Measurements from ENCODE around the gene CYP2S1. TPM values are rescaled to one million over a fixed set of nuclear protein-coding genes. Genes with fewer than 3 reads are reported as not detected.
"Not testable (repeated sequence)": the region's sequence is repeated elsewhere in the genome, so short reads cannot be mapped to it uniquely, and the experiment has no call there.

Gene CYP2S1
- total RNA-seq, 1 donor from 2014 or later: not detected

DNA sequence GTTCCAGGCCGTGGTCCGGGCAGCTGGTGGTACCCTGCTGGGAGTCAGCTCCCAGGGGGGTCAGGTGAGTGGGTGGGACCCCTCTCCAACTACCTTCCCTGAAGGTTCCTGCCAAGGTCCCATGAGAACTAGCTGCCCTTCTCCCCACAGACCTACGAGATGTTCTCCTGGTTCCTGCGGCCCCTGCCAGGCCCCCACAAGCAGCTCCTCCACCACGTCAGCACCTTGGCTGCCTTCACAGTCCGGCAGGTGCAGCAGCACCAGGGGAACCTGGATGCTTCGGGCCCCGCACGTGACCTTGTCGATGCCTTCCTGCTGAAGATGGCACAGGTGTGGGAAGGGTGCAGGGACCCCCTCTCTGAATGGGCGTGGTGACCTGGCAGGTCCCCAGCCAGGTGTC, 5.5 kb downstream of the CYP2S1 start:
- DNase-seq (ENCODE audit: low spot score): no peak
- H3K36me3 Mint-ChIP-seq (ENCODE audit: low read depth): no peaks in the 10 kb centered on the region

DNA sequence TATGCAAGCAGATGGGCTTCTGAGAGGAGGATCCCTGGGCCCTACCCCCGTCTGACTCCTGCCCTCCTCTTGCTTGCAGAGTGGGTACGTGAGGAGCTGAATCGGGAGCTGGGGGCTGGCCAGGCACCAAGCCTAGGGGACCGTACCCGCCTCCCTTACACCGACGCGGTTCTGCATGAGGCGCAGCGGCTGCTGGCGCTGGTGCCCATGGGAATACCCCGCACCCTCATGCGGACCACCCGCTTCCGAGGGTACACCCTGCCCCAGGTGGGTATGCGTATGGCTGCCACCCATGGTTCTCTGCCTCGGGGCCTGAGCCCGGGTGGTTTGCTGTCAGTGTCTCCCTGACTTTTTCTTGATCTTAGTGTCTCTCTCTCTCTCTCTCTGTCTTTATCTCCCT, 10.4 kb downstream of the CYP2S1 start:
- TF ChIP-seq CTCF (IDR thresholded peaks at IDR 0.05): no peak
- DNase-seq (ENCODE audit: low spot score): no peak
- Mint-ChIP-seq H3K27ac (ENCODE audit: unreplicated experiment) (no peak overlapping the region), H3K4me3 (ENCODE audit: unreplicated experiment) (no peak overlapping the region), H3K27me3 (ENCODE audit: low read depth) (peaks cover 3% of the 10 kb centered on the region), H3K36me3 (ENCODE audit: low read depth) (no peaks in the 10 kb centered on the region), H3K4me1 (ENCODE audit: low read depth) (peaks cover 5% of the 10 kb centered on the region), H3K9me3 (ENCODE audit: low read depth) (no peaks in the 10 kb centered on the region)

More for the DNA sequence above, 5.5 kb downstream of the CYP2S1 start:
- TF ChIP-seq CTCF (IDR thresholded peaks at IDR 0.05): no peak
- Mint-ChIP-seq H3K4me3 (ENCODE audit: unreplicated experiment) (no peak overlapping the region), H3K27me3 (ENCODE audit: low read depth) (peaks cover 13% of the 10 kb centered on the region), H3K4me1 (ENCODE audit: low read depth) (peaks cover 8% of the 10 kb centered on the region), H3K9me3 (ENCODE audit: low read depth) (no peaks in the 10 kb centered on the region), H3K27ac (ENCODE audit: unreplicated experiment) (no peak overlapping the region)

DNA sequence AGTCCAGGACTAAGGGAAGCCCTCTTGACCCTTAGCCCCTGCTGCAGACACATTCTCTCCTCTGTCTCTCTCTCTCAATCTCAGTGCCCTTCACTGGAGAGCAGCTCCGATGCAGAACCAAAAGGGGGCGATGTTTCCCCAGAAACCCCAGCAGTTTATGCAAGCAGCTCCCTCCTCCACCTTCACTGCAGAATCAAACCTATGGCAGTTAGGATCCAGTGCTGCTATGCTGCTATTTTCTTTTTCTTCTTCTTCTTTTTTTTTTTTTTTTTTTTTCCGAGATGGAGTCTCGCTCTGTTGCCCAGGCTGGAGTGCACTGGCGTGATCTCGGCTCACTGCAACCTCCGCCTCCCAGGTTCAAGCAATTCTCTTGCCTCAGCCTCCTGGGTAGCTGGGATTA, 11.3 kb downstream of the CYP2S1 start:
- not testable (repeated sequence) for H3K27me3 Mint-ChIP-seq (ENCODE audit: low read depth); DNase-seq (ENCODE audit: low spot score); H3K36me3 Mint-ChIP-seq (ENCODE audit: low read depth); H3K4me3 Mint-ChIP-seq (ENCODE audit: unreplicated experiment); H3K9me3 Mint-ChIP-seq (ENCODE audit: low read depth); H3K4me1 Mint-ChIP-seq (ENCODE audit: low read depth); H3K27ac Mint-ChIP-seq (ENCODE audit: unreplicated experiment)
- peak; percentile 87 for TF ChIP-seq CTCF (IDR thresholded peaks at IDR 0.05)

DNA sequence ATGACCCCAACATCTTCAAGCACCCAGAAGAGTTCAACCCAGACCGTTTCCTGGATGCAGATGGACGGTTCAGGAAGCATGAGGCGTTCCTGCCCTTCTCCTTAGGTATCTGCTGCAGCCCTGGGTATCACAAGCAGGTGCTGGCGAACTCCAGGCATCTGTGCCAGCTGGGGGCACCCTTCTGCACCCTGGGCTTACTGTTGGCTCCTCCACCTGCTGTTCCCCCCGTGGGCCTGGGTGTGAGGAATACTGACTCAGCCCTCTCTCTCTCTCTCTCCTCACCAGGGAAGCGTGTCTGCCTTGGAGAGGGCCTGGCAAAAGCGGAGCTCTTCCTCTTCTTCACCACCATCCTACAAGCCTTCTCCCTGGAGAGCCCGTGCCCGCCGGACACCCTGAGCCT, 13.0 kb downstream of the CYP2S1 start:
- H3K27ac Mint-ChIP-seq (ENCODE audit: unreplicated experiment): no peak overlapping the region
- no peak overlapping the region for H3K4me3 Mint-ChIP-seq (ENCODE audit: unreplicated experiment)
- no peak for TF ChIP-seq CTCF (IDR thresholded peaks at IDR 0.05)
- no peak for DNase-seq (ENCODE audit: low spot score)
- H3K4me1 Mint-ChIP-seq (ENCODE audit: low read depth): no peaks in the 10 kb centered on the region
- no peaks in the 10 kb centered on the region for H3K27me3 Mint-ChIP-seq (ENCODE audit: low read depth)
- no peaks in the 10 kb centered on the region for H3K9me3 Mint-ChIP-seq (ENCODE audit: low read depth)
- H3K36me3 Mint-ChIP-seq (ENCODE audit: low read depth): no peaks in the 10 kb centered on the region

- Mint-ChIP-seq H3K27ac (ENCODE audit: unreplicated experiment) (no peak overlapping the region), H3K36me3 (ENCODE audit: low read depth) (no peaks in the 10 kb centered on the region), H3K9me3 (ENCODE audit: low read depth) (no peaks in the 10 kb centered on the region), H3K4me1 (ENCODE audit: low read depth) (no peaks in the 10 kb centered on the region), H3K27me3 (ENCODE audit: low read depth) (no peaks in the 10 kb centered on the region), H3K4me3 (ENCODE audit: unreplicated experiment) (no peak overlapping the region)
- no peak for DNase-seq (ENCODE audit: low spot score)
- no peak for TF ChIP-seq CTCF (IDR thresholded peaks at IDR 0.05)
Measured at GRCh38 chr19:41206456-41206855, 13.4 kb downstream of the CYP2S1 start.

Data from chondrocyte (in vitro differentiated cells).